Measurements from ENCODE around the gene PGLYRP4. TPM values are rescaled to one million over a fixed set of nuclear protein-coding genes. Genes with fewer than 3 reads are reported as not detected.

The PGLYRP4 gene
- total RNA-seq, 1 donor from 2014 or later, result not detected

DNA sequence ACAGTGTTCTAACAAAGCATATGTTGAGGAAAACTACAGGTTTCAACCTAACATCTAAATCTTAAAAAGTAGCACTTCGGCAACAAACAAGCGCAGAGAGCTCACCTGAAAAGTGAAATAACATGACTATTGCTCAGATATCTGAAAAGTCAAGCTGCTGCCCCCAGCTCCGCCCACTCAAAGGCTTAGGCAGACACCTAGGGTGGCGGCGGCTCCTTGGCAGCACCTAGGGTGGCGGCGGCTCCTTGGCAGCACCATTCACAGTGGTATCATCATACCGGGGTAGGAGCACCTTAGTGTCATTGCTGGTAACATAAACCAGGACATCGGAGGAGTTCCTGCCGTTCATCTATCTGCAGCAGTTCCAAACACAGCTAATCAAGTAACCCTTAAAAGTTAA lies 30.9 kb upstream of the PGLYRP4 start:
- no peak for DNase-seq (ENCODE audit: low read depth, low spot score)

DNA sequence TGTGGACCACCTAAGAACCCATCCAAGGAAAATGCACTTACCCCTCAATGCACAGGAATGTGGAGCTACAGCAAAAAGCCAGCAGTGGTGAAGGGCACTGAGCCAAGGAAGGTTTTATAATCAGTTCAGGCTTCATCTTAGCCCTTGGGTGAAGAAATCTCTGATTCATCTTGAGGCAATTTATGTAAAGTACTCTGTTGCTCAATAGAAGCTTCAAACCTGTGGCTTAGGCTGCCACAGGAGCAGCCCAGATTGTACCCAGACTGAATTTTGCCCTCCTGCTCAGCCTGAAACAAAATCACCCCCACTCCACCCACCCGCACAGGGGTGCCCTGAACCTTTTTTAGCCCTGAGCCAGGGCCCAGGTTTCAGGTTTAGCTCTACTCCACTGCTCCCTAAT lies 26.9 kb upstream of the PGLYRP4 start, which contains the start of gene S100A12:
TSS of gene S100A12 (minus strand) at position 111 of the 400 bp plus-strand sequence. CDS start 1,029 bp downstream, outside the sequence.
- DNase-seq (ENCODE audit: low read depth, low spot score), result no peak

DNA sequence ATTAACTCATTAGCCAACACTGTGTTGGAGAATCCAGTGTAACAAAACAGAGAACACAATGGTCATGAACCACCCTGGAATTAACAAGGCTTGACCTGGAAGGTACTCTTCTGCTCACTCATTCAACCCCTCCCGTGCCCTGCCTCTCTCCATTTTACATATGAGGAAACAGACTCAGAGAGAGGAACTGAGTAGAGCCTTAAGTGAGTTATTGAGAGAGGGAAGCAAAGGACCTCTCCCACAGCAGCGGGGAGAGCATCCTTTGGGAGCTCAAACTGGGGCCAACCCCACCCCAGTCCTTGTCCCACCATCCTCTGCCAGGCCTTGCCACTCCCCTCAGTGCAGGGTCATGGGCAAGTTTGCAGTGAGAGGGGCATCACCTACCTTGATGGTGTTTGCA lies 25.4 kb upstream of the PGLYRP4 start:
- no peak for DNase-seq (ENCODE audit: low read depth, low spot score)

DNA sequence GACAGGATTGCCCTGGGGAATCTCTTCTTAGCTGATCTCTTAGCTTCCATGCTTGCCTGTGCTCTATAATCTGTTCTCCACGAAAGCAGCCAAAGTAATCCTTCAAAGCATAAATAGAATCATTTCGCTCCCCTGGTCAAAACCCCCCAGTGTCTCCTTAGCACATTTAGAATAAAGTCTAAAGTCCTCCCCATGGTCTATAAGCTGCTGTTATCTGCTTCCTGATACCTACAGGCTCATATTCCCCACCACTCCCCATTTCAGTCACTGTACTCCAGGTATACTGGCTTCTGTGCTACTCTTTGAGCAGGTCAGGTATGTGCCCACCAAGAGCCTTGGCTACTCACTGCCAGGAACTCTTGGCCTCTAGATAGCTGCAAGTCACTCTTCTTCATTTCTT lies 23.9 kb upstream of the PGLYRP4 start:
- DNase-seq (ENCODE audit: low read depth, low spot score), result no peak

DNA sequence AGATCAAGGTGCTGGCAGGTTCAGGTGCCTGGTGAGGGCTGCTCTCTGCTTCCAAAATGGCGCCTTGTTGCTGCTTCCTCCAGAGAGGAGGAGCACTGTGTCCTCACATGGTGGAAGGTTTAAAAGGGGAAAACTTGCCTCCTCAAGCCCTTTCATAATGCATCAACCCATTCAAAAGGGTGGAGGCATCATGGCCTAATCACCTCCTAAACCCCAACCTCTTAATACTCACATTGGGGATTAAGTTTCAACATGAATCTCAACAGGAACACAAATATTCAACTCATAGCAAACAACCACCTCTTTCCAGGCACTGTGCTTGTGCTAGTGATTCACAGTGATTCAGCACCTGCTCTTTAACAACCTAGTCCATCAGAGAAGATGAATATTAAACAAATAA lies 22.6 kb upstream of the PGLYRP4 start:
- no peak for DNase-seq (ENCODE audit: low read depth, low spot score)

DNA sequence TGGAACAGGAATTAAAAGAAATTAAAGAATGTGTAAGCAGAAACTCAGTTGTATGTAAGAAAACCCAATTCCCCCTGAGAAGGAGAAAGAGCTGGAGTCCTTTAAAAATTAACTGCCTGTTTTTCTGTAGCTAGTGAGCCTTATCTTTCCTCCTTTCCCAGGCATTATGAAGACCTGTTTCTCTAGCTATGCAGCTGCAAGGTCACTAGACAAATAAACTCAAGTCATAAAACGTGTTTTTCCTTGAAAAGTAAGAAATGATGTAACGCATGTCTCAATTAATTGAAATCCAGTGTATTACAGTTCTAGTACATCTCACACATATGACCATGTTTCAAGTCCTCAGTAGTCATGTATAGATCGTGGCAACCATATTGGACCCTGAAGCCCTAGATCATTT lies 21.5 kb upstream of the PGLYRP4 start:
- DNase-seq (ENCODE audit: low read depth, low spot score), result no peak

DNA sequence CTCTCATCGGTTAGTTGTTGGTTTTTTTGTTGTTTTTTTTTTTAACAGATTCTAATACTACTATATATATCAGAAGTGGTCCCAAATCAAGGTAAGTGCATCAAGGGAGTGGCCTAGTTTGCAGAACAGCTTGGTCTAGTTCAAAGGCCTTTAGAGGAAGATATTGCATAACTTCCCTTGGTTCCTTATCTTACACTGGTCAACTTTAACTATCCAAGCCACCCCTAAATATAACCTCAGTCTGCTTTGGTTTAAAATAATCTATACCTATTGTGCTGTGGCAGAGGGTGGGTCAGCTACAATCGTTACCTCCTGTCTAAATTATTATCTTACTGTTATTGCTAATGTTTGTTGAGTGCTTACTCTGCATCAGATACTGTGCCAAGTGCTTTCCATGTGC lies 19.9 kb upstream of the PGLYRP4 start:
- no peak for DNase-seq (ENCODE audit: low read depth, low spot score)

DNA sequence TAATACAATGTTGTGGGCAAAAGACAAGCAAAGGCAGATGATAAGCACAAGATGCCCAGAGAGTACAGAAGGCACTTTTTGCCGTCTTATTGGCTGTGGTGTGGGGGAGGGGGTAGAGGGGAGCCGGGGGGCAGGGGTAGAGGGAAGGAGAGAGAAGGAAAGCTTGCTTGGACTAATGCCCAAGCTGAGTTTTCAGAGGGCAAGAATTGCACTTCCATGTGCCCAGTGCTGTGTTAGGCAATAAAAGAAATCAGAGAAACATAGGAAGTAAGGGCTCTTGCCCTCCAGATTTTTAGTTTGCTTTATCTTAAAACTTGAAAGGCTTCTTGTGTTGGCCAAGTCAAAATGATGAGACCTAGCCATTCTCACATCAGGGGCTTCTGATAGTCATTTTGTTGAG lies 18.4 kb upstream of the PGLYRP4 start:
- DNase-seq (ENCODE audit: low read depth, low spot score), result no peak

DNA sequence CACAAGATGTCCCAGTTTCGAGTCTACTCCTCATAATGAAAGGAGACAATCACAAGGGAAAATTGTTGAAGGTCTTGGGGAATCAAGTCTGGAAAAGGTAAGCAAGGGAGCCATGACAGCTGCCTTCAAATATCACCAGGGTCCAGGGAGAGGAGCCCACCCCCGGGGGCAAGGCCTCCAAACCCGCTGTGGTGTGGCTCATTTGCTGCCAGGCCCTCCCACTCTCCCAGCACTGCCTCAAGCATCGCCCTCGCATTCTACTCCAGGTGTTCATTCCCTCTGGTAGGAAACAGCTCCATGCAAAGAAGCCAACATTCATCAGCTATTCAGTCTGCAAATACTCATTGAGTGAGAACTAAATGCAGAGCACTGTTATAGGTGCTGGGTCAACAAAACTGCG lies 17.6 kb upstream of the PGLYRP4 start:
- DNase-seq (ENCODE audit: low read depth, low spot score), result no peak

DNA sequence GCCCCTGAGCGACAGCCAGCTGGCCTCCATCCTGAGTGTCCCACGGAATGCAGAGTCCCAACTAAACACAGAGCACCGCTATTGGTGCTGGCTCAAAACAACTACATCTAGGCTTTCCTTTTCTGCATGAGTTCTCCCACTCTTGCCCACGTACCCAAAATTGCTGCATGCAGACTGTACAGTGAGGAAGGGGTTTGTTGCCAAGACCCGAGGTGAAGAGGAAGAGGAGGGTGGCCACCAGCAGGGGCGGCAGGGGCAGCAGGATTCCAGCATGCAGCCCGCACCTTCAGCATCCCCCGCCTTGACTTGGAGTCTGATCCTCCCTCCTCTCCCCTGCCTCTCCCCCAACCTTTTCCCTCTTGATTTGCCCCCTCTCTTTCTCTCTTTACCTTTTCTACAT lies 17.1 kb upstream of the PGLYRP4 start:
- DNase-seq (ENCODE audit: low read depth, low spot score), result no peak

DNA sequence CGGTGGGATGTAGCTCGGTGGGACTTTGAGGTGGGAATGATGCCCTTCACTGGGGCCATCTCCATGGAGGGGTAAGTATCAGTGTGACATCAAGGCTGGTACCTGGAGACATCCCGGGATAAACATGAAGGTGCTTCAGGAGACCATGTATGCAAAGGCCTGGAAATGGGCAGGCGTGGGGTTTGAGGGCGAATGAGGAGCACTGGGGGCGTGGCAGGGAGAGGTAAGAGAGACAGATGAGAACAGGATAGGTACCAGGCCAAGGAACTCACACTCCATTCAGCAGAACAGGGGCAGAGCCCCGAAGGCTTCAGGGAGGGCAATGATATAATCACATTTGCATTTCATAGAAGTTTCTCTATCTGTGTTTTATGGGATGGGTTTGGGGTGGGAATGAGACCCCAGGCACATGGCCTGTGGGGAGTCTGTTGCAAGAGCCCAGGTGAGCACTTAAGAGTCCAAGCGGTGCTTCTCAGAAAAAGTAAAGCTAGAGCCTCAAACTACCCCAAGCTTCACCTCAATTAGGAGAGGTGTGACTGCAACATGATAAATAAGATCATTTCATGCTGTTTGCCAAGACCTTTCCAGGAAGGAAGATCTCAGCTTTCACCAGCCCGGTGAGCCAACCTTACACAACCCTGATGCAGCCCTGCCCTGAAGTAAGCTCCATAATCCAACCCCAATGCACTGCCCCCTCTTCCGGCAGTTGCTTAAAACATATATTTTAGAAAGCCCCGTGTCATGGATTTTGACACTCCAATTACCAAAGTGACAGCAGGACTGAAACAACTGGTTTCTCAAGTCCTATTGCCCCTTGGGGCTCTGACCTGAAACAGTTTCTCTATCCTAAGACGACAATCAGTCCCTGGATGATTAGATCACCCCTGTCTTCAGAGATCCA lies 16.4 kb upstream of the PGLYRP4 start:
- DNase-seq (ENCODE audit: low read depth, low spot score), result no peak

DNA sequence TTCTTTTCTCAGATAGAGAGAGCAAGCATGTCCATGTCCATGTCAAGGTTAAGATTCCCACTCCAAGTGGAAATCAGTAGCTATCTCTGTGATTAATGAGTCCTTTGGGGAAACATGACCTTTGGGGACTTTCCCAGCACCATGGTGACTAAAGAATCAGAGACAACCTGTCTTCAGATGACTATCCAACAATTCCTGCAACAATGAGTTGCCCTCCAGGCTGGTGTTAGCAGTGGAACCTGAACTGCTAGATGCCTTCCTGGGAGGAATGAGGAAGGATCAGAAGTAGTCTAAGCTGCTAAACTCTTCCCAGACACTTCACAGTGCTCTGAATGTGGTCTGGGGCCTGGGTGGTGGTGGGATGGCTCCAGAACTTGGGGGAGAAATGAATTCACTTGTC lies 15.5 kb upstream of the PGLYRP4 start:
- no peak for DNase-seq (ENCODE audit: low read depth, low spot score)

DNA sequence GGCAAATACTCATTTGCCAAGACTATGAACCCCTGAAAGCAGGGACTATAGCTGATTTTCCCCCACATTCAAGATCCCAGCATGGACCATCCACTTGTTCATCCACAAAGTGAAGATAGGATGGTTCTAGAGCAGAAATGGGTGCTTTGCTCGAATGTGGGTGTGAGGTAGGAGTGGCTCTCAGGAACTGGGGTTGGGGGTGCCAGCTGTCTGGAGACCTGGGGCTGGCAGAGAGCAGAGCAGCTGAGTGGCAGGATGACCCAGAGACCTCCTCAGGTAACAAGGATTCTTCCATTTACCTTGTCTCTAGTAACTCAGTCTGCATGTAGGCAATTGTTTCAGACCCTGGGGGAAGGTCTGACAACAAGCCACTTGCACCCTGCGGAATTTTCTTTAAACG lies 15.0 kb upstream of the PGLYRP4 start:
- DNase-seq (ENCODE audit: low read depth, low spot score), result no peak

DNA sequence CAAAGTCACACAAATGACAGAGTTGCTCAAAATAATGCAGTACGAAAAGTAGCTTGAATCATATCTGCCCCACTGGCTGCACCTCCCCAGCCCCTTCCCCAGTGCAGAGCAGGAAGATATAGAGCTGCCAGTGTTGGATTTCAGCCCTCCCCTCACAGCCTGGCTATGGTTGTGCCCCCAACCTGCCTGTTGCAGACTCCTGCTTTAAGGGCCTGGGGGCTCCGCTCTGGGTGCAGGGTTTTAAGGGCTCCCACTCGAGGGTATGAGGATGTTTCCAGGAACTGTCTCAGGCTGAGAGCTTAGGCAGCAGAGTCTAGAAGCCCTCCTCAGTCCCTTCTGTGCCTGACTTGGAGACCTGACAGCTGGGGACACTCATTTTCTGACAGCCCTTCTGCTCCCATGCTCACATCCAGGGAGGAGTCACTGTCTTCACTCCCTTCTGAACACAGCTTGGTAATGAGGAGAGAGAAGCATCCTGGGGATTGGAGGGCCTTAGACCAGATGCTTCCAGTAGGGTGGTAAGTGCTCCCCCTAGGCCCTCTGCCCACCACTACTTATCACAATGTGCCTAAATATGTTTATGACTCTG lies 13.6 kb upstream of the PGLYRP4 start:
- no peak for DNase-seq (ENCODE audit: low read depth, low spot score)

DNA sequence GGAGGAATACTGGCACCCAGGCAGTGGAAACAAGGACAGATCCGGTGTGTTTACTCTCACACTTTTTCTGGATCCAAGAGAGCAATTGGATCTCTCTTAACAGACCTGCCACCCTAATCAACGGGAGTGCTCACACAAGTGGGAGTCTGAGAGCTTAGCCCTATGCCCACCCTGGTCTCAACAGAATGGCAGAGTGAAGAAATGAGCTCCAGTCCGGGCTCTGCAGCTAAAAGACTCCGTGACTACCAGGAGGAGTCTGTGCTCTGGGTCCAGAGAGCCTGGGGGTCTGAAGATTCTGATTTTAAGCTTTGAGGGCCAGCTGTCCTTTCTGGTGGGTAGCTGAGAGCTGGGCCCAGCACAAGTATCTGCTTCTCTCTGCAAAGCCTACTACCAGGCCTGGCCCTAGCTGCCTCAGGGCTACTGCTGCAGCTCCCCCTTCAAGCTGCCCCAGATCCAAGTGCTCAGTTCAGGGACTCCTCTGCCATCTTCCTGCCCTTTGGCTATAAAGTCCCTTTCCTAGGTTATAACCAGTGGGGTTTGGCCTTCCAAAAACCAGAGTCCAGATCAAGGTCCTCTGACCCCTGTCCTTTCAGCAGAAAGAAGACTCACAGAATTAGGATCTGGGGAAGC lies 13.0 kb upstream of the PGLYRP4 start:
- no peak for DNase-seq (ENCODE audit: low read depth, low spot score)

DNA sequence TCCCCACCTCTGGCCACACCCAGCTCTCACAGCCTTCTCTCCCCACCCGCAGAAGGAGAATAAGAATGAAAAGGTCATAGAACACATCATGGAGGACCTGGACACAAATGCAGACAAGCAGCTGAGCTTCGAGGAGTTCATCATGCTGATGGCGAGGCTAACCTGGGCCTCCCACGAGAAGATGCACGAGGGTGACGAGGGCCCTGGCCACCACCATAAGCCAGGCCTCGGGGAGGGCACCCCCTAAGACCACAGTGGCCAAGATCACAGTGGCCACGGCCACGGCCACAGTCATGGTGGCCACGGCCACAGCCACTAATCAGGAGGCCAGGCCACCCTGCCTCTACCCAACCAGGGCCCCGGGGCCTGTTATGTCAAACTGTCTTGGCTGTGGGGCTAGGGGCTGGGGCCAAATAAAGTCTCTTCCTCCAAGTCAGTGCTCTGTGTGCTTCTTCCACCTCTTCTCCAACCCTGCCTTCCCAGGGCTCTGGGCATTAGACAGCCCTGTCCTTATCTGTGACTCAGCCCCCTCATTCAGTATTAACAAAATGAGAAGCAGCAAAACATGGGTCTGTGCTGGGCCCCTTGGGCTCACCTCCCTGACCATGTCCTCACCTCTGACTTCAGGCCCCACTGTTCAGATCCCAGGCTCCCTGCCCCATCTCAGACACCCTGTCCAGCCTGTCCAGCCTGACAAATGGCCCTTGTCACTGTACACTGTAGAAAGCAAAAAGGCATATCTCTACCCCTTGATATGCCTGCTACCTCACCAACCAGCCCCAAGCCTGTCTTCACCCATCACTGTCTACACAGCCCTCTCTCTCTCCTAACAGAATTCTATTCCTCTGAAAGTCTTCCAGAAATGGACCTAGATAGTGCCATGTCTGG lies 12.2 kb upstream of the PGLYRP4 start:
- no peak for DNase-seq (ENCODE audit: low read depth, low spot score)

DNA sequence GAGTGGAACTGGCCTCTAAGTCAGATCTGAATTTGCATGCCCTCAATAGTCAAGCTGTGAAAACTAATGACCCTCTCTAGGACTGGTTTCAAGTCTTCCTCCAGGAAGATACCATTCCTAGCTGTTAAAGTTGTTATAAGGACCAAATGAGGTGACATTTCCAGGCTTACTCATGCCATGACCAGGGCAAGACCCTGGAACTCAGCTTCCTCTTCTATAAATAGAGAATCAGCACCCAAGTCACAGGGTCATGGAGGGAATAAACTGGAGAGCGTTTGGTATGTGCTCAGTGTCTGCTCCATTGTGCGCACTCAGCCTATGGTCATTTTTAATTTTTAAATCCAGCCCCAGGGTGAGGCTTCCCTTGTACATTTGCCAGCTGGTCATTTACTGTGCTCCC lies 11.5 kb upstream of the PGLYRP4 start:
- no peak for DNase-seq (ENCODE audit: low read depth, low spot score)

DNA sequence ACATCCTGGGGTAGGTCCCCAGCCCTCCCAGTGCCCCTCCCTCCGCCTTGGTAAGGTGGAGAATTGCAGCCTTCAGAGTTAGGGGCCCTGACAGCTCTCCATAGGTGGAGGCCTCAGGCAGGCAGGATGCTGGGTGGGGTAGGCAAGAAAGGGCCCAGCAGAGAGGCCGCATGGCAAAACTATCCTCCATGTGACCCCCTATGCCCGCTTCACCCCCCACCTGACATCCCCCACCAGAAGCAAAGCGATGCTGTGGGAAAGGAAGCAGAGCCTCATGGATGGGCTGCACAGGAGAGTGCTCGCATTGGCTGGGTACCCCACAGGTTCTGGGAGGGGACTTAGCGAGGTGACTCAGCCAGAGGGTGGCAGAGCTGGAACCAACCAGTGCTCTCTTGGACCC lies 10.6 kb upstream of the PGLYRP4 start:
- DNase-seq (ENCODE audit: low read depth, low spot score), result no peak

DNA sequence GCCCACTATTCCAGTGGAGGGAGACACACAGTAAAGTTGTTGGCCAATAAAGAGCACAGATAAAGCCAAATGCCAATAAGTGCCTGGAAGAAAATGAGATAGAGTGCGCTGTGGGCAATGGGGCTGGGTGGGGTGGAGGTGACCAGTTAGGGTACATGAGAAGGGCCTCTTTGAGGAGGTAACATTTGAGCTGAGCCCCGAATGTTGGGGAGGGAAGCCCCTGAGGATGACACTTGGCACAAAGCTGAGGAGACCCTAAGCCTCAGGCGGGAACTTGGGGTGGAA lies 10.0 kb upstream of the PGLYRP4 start:
- no peak for DNase-seq (ENCODE audit: low read depth, low spot score)

DNA sequence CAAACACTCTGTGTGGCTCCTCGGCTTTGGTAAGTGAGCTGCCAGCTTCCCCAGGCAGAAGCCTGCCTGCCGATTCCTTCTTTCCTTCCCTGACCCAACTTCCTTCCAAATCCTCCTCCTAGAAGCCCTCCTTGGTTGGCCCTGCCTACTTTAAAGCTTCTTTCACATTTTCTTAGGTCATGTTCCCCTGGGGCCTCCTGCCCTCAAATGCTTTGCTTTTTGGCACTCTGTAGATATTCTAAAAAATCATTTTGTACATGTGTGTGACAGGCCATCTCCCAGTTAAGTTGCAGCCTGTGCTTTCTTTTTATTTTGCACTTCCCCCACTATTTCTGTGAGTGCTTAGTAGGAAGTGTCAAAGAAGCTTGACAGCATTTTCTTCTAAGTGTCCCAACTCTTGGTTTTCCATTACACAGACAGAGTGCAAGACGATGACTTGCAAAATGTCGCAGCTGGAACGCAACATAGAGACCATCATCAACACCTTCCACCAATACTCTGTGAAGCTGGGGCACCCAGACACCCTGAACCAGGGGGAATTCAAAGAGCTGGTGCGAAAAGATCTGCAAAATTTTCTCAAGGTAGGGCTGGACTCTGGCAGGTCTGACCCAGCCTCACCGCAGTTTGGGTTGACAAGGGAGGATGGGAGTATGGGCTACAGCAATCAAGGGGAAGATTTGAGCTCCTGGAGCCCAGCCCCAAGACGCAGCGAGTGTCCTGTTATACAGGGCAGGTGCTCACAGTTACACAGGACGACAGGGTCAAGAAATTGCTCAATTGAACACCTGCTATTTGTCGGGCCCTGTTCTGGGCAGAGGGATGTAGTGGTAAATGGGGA lies 9.4 kb upstream of the PGLYRP4 start, which contains the start of gene S100A9:
TSS of gene S100A9 (plus strand) at position 2 of the 838 bp plus-strand sequence. CDS start at position 432, 430 bp downstream.
- DNase-seq (ENCODE audit: low read depth, low spot score), result no peak

All from pulmonary artery endothelial cell (primary cell).